Prostate gland (tissue), 2 donors: ENCODE data around the gene FBXO15.

ENCODE experiments used
- POLR2AphosphoS5 ChIP-seq: sonication (generic); formaldehyde crosslinking; IDR thresholded peaks from one replicate; pipeline ENCODE4 v1.6.1; 2017; ENCODE audit warnings: antibody characterized with exemption
- TF ChIP-seq, protein P1 (sequence below), 4 experiments: fragments of 200-600 bp in 2 of 4; fragments of 450-650 bp in 2 of 4; sonication (generic) in 2 of 4; IDR thresholded peaks; 1 replicate in 3 of 4; 2 replicates in 1 of 4; pipeline ENCODE4 v1.5.1; 2016 to 2019; ENCODE audit warnings: antibody characterized with exemption in 4 of 4, mild to moderate bottlenecking in 2 of 4, moderate library complexity in 2 of 4

DNA sequence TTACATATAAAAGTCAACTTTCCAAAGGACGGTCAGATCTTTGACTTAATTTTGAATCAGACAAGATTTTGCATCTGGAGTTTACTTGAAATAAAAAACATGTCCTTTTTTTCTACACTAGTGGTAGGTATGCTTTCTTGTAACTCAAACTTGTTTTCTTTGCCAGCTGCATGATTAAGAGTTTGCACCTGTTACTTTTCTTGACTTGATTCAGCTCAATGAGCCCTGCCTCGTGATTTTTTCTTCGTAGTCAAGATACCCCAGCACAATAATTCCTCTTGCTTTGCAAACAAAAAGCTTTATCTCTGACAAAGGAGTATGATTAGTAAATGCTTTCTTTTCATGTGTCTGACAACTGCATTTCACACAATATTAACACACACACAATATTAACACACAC, 82.3 kb downstream of the FBXO15 start:
- TF ChIP-seq, protein P1, sequence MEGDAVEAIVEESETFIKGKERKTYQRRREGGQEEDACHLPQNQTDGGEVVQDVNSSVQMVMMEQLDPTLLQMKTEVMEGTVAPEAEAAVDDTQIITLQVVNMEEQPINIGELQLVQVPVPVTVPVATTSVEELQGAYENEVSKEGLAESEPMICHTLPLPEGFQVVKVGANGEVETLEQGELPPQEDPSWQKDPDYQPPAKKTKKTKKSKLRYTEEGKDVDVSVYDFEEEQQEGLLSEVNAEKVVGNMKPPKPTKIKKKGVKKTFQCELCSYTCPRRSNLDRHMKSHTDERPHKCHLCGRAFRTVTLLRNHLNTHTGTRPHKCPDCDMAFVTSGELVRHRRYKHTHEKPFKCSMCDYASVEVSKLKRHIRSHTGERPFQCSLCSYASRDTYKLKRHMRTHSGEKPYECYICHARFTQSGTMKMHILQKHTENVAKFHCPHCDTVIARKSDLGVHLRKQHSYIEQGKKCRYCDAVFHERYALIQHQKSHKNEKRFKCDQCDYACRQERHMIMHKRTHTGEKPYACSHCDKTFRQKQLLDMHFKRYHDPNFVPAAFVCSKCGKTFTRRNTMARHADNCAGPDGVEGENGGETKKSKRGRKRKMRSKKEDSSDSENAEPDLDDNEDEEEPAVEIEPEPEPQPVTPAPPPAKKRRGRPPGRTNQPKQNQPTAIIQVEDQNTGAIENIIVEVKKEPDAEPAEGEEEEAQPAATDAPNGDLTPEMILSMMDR (IDR thresholded peaks at IDR 0.05): no peak
- no peak for TF ChIP-seq POLR2AphosphoS5
